K562 (cell line): ENCODE data around the gene CFAP52.

Experiments
- C11orf30 ChIP-seq: fragments of 450-650 bp; IDR thresholded peaks from 2 replicates; pipeline ENCODE4 v1.6.1; 2016; ENCODE audit warnings: low read depth, mild to moderate bottlenecking
- FOXM1 ChIP-seq, 2 experiments: fragments of 450-650 bp in 1 of 2; sonication (generic) in 1 of 2; formaldehyde crosslinking in 1 of 2; IDR thresholded peaks; 2 replicates each; pipeline versions ENCODE4 v1.6.1 to v1.9.0; 2017 to 2022; ENCODE audit warnings: low read depth in 2 of 2, mild to moderate bottlenecking in 2 of 2, missing genetic modification reagents in 1 of 2, moderate library complexity in 1 of 2
- MYC ChIP-seq, 2 experiments: fragments of 250-450 bp in 1 of 2; sonication (Bioruptor Pico) in 1 of 2; IDR thresholded peaks; 2 replicates each; pipeline versions ENCODE4 v1.5.1 to v1.6.1; 2012 to 2021; ENCODE audit warnings: low read depth in 2 of 2, borderline replicate concordance in 1 of 2, improper control_type of control experiment in 1 of 2, low read length in 1 of 2, mild to moderate bottlenecking in 1 of 2, moderate library complexity in 1 of 2
- NR2F6 ChIP-seq: fragments of 450-650 bp; formaldehyde crosslinking; IDR thresholded peaks from 2 replicates; pipeline ENCODE4 v1.4.0; 2020; ENCODE audit warnings: mild to moderate bottlenecking

GRCh38 chr17:9544221-9544620 lies 32.2 kb upstream of the CFAP52 start:
- no peak for TF ChIP-seq C11orf30
- no peak for TF ChIP-seq FOXM1 (IDR thresholded peaks at IDR 0.05; ENCODE audit: low read depth)
- no peak for TF ChIP-seq FOXM1 (CRISPR knock-in tag; IDR thresholded peaks at IDR 0.05; ENCODE audit: low read depth)
- no peak for TF ChIP-seq MYC (IDR thresholded peaks at IDR 0.05; ENCODE audit: low read depth, low read length)
- no peak for TF ChIP-seq MYC (CRISPR knock-in tag; IDR thresholded peaks at IDR 0.05; ENCODE audit: borderline replicate concordance, low read depth)
- TF ChIP-seq NR2F6: no peak
